Adrenal gland (tissue), 5 donors: ENCODE data around the gene CCDC187.

Experiments used
- POLR2A ChIP-seq, 2 donors: fragments of 450-650 bp; IDR thresholded peaks; one replicate each; pipeline ENCODE4 v1.6.1; 2017; ENCODE audit warnings: antibody characterized with exemption in 2 of 2, mild to moderate bottlenecking in 2 of 2, moderate library complexity in 1 of 2
- TF ChIP-seq, protein P1 (sequence below), 6 experiments: fragments of 450-650 bp in 4 of 6; fragments of 200-600 bp in 2 of 6; sonication (generic) in 1 of 6; IDR thresholded peaks; 1 replicate in 5 of 6; 2 replicates in 1 of 6; pipeline versions ENCODE4 v1.5.1 to v1.8.0; 2016 to 2021; ENCODE audit warnings: antibody characterized with exemption in 6 of 6, mild to moderate bottlenecking in 2 of 6, moderate library complexity in 1 of 6
- donor health status: DM: no; HTN: no; CAD: no.

DNA sequence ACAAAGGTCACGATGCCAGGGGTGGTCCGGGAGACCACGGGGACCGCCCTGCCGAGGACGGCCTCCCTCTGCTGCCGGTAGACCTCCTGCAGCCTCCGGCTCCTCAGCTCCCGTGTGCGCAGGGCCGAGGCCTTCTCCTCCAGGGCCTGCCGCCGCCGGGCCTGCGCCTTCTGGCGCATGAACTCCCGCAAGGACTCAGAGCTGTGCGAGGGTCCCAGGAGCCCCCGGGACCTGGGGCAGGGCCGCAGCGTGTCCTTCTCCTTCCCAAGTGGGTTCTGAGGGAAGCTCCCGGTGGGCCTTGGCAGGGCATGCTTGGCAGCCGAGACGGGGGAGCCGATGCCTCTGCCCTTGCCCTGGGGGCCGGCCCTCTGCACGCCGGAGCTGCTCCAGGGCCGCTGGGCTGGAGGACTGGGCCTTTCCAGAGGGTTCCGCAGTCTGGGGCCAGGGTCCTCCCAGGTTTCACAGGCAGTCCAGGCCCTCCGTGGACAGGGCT lies 13.3 kb downstream of the CCDC187 start:
- TF ChIP-seq, protein P1, sequence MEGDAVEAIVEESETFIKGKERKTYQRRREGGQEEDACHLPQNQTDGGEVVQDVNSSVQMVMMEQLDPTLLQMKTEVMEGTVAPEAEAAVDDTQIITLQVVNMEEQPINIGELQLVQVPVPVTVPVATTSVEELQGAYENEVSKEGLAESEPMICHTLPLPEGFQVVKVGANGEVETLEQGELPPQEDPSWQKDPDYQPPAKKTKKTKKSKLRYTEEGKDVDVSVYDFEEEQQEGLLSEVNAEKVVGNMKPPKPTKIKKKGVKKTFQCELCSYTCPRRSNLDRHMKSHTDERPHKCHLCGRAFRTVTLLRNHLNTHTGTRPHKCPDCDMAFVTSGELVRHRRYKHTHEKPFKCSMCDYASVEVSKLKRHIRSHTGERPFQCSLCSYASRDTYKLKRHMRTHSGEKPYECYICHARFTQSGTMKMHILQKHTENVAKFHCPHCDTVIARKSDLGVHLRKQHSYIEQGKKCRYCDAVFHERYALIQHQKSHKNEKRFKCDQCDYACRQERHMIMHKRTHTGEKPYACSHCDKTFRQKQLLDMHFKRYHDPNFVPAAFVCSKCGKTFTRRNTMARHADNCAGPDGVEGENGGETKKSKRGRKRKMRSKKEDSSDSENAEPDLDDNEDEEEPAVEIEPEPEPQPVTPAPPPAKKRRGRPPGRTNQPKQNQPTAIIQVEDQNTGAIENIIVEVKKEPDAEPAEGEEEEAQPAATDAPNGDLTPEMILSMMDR (IDR thresholded peaks at IDR 0.05): no peak
- TF ChIP-seq POLR2A (IDR thresholded peaks at IDR 0.05): no peak
